Measurements from ENCODE around the gene VAX1.

VAX1 gene

DNA sequence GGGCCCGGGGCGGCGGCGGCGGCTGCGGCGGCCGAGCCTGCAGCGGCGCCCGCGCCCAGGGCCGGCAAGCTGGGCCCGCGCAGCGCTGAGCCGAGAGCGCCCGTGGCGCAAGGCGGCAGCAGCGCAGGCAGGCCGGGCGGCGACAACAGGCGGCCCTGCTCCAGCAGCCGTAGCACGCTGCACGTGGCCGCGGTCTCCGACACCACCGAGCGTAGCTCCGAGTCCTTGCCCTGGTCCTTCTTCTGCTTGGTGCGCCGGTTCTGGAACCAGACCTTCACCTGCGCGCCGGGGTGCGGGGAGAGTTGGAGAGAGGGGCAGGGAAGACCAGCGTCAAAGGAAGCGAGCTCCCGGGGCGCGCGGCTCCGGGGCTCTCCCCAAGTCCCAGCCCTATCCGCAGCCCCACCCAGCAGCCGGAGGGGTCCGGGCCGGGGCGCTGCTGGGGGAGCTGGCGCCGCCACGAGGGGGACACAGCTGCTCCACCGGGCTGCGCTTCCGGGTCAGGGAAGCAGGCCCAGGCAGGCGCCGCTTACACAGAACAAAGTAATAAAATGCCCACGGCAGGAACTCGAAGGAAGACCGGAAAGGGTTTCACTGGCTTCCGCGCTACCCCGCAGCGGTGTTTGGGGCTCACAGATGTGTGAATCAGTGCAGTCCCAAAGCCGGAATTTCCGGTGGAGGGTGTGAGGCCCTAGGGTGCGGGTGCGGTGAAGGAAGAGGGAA, 3.6 kb downstream of the VAX1 start:
- Histone ChIP-seq H3K9me3 (ENCODE audit: control insufficient read depth, insufficient read depth, low read length) (peaks cover 3% of the 10 kb centered on the region; the same call in 1 of the 2 replicates), H3K36me3 (ENCODE audit: control insufficient read depth, low read length) (no peaks in the 10 kb centered on the region), H3K27me3 (ENCODE audit: control insufficient read depth, low read length) (no peaks in the 10 kb centered on the region), H3K79me2 (ENCODE audit: control insufficient read depth, low read length) (no peaks in the 10 kb centered on the region), H3K4me2 (ENCODE audit: low read length) (no peak overlapping the region), H3K27ac (ENCODE audit: low read depth, low read length) (no peak overlapping the region), H4K20me1 (ENCODE audit: control insufficient read depth, insufficient read depth, low read depth, low read length) (no peaks in the 10 kb centered on the region), H3F3A (ENCODE audit: control insufficient read depth, insufficient read depth) (no peaks in the 10 kb centered on the region), H3K9me2 (replicated peaks; ENCODE audit: control insufficient read depth, low read length) (no peaks in the 10 kb centered on the region), H3K4me3 (ENCODE audit: low read length) (no peak overlapping the region), H3K4me1 (ENCODE audit: control insufficient read depth, low read length) (no peaks in the 10 kb centered on the region)
- TF ChIP-seq, protein P1, sequence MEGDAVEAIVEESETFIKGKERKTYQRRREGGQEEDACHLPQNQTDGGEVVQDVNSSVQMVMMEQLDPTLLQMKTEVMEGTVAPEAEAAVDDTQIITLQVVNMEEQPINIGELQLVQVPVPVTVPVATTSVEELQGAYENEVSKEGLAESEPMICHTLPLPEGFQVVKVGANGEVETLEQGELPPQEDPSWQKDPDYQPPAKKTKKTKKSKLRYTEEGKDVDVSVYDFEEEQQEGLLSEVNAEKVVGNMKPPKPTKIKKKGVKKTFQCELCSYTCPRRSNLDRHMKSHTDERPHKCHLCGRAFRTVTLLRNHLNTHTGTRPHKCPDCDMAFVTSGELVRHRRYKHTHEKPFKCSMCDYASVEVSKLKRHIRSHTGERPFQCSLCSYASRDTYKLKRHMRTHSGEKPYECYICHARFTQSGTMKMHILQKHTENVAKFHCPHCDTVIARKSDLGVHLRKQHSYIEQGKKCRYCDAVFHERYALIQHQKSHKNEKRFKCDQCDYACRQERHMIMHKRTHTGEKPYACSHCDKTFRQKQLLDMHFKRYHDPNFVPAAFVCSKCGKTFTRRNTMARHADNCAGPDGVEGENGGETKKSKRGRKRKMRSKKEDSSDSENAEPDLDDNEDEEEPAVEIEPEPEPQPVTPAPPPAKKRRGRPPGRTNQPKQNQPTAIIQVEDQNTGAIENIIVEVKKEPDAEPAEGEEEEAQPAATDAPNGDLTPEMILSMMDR (IDR thresholded peaks at IDR 0.05; ENCODE audit: low read depth, low read length, poor library complexity, severe bottlenecking), result no peak
- TF ChIP-seq EZH2phosphoT487 (IDR thresholded peaks at IDR 0.05; ENCODE audit: borderline replicate concordance, low read length), result no peak

DNA sequence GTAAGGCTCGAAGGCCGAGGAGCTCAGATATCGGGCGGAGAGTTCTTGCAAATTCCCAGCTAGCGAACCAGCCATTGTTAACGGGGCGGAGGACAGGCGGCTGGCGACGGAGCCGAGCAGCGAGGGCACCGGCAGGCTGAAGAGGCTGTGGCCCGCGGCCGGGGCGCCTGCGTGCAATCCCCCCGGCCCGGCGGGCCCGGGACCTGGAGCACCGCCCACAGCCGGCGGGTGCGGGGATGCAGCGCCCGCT, 4.1 kb downstream of the VAX1 start:
- no peaks in the 10 kb centered on the region for H4K20me1 ChIP-seq (ENCODE audit: control insufficient read depth, insufficient read depth, low read depth, low read length)
- H3K27ac ChIP-seq (ENCODE audit: low read depth, low read length), result no peak overlapping the region
- H3K4me1 ChIP-seq (ENCODE audit: control insufficient read depth, low read length), result no peaks in the 10 kb centered on the region
- H3K9me2 ChIP-seq (replicated peaks; ENCODE audit: control insufficient read depth, low read length), result no peaks in the 10 kb centered on the region
- TF ChIP-seq, protein P1 (IDR thresholded peaks at IDR 0.05; ENCODE audit: low read depth, low read length, poor library complexity, severe bottlenecking), result no peak
- TF ChIP-seq EZH2phosphoT487 (IDR thresholded peaks at IDR 0.05; ENCODE audit: borderline replicate concordance, low read length), result no peak
- H3F3A ChIP-seq (ENCODE audit: control insufficient read depth, insufficient read depth), result no peaks in the 10 kb centered on the region
- H3K27me3 ChIP-seq (ENCODE audit: control insufficient read depth, low read length), result no peaks in the 10 kb centered on the region
- H3K9me3 ChIP-seq (ENCODE audit: control insufficient read depth, insufficient read depth, low read length), result peaks cover 3% of the 10 kb centered on the region; the same call in 1 of the 2 replicates
- H3K4me2 ChIP-seq (ENCODE audit: low read length), result no peak overlapping the region
- H3K36me3 ChIP-seq (ENCODE audit: control insufficient read depth, low read length), result no peaks in the 10 kb centered on the region
- H3K4me3 ChIP-seq (ENCODE audit: low read length), result no peak overlapping the region
- no peaks in the 10 kb centered on the region for H3K79me2 ChIP-seq (ENCODE audit: control insufficient read depth, low read length)

DNA sequence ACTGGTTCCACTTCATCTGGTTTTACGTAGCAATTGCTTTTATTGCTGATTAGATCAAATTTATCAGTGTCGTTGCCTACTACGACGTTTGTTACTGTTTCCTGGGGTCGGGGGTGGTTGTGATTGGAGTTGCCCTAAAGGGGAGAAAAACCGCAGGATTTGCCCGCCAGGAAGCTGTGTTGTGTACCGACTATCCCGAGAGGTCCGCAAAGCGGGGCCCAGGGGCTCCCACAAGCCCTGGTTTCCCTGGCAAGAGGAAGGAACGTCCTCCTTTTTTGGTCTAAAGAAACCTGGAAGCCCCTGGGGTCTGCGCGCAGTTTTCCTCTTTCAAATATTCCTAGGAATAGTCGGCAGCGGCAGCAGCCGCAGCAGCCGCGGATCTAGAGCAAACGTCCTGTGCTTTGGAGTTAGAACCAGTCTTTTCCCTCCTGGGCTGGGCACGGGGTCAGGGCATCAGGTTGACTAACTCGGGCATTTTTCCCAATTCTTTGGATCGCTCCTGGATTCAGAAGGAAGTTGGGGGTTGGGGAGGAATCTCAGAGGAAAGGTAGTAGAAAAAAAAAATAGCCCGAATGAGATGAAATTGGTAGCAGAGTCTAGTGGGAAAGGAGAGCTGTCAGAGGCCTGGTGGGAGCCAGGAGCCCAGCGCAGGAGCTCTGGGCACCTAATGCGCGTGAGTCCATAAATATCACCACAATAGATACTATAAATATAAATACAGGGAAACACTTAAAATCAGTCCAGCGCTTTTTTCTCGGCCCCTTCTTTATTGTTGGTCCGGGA, 4.6 kb downstream of the VAX1 start:
- TF ChIP-seq, protein P1 (IDR thresholded peaks at IDR 0.05; ENCODE audit: low read depth, low read length, poor library complexity, severe bottlenecking), result no peak
- TF ChIP-seq EZH2phosphoT487 (IDR thresholded peaks at IDR 0.05; ENCODE audit: borderline replicate concordance, low read length), result no peak
- no peak overlapping the region for H3K4me2 ChIP-seq (ENCODE audit: low read length)
- no peaks in the 10 kb centered on the region for H3F3A ChIP-seq (ENCODE audit: control insufficient read depth, insufficient read depth)
- no peaks in the 10 kb centered on the region for H3K27me3 ChIP-seq (ENCODE audit: control insufficient read depth, low read length)
- no peak overlapping the region for H3K27ac ChIP-seq (ENCODE audit: low read depth, low read length)
- H3K4me1 ChIP-seq (ENCODE audit: control insufficient read depth, low read length), result no peaks in the 10 kb centered on the region
- no peaks in the 10 kb centered on the region for H3K9me2 ChIP-seq (replicated peaks; ENCODE audit: control insufficient read depth, low read length)
- no peaks in the 10 kb centered on the region for H3K36me3 ChIP-seq (ENCODE audit: control insufficient read depth, low read length)
- no peak overlapping the region for H3K4me3 ChIP-seq (ENCODE audit: low read length)
- H3K9me3 ChIP-seq (ENCODE audit: control insufficient read depth, insufficient read depth, low read length), result peaks cover 3% of the 10 kb centered on the region; the same call in 1 of the 2 replicates
- no peaks in the 10 kb centered on the region for H3K79me2 ChIP-seq (ENCODE audit: control insufficient read depth, low read length)
- no peaks in the 10 kb centered on the region for H4K20me1 ChIP-seq (ENCODE audit: control insufficient read depth, insufficient read depth, low read depth, low read length)

Data from DOHH2 (cell line).